K562 (cell line): ENCODE measurements around the gene TRIM33.

Experiments used
- BMI1 ChIP-seq: fragments of 150-350 bp; IDR thresholded peaks from 2 replicates; pipeline ENCODE4 v1.6.1; 2014; ENCODE audit warnings: low read length
- CTCF ChIP-seq, 3 experiments: IDR thresholded peaks in 2 of 3; conservative IDR thresholded peaks in 1 of 3; 2 replicates each; pipeline ENCODE4 v1.5.1; 2011 to 2012; ENCODE audit warnings: low read length in 3 of 3, mild to moderate bottlenecking in 3 of 3, control low read depth in 2 of 3, improper control_type of control experiment in 1 of 3, inconsistent platforms in 1 of 3, low read depth in 1 of 3, mixed read lengths in 1 of 3, moderate library complexity in 1 of 3; ENCODE audit not compliant: insufficient read depth in 2 of 3
- NCOA6 ChIP-seq: fragments of 450-650 bp; IDR thresholded peaks from 2 replicates; pipeline ENCODE4 v1.6.1; 2017; ENCODE audit warnings: mild to moderate bottlenecking
- SMAD3 ChIP-seq: fragments of 450-650 bp; formaldehyde crosslinking; conservative IDR thresholded peaks from 2 replicates; pipeline ENCODE4 v1.4.0; 2020; ENCODE audit warnings: mild to moderate bottlenecking
- ZBTB1 ChIP-seq: sonication (generic); formaldehyde crosslinking; IDR thresholded peaks from 2 replicates; pipeline ENCODE4 v1.8.1; 2023; ENCODE audit warnings: missing genetic modification reagents, low read depth, mild to moderate bottlenecking, borderline replicate concordance
- ZNF143 ChIP-seq: sonication (generic); formaldehyde crosslinking; IDR thresholded peaks from 2 replicates; pipeline ENCODE4 v1.9.0; 2022; ENCODE audit warnings: mild to moderate bottlenecking, missing genetic modification reagents

- TF ChIP-seq NCOA6 = no peak
- no peak for TF ChIP-seq ZNF143 (CRISPR knock-in tag)
- no peak for TF ChIP-seq CTCF (IDR thresholded peaks at IDR 0.05 in 2 of 3, conservative IDR thresholded peaks at IDR 0.05 in 1 of 3; ENCODE audit: insufficient read depth in 2 of 3, low read depth in 1 of 3, low read length in 3 of 3)
- no peak for TF ChIP-seq ZBTB1
- TF ChIP-seq SMAD3 (CRISPR knock-in tag) = no peak
- TF ChIP-seq BMI1 = no peak
These were observed 43.0 kb downstream of the TRIM33 start for GRCh38 chr1:114468047-114468446.
